GF-D8 (cell line): ENCODE data around the gene LCNL1.

Experiments
- DNase-seq: peaks from one replicate; lab custom pipeline; 2025; lab: John Stamatoyannopoulos, UW

LCNL1 gene

DNA sequence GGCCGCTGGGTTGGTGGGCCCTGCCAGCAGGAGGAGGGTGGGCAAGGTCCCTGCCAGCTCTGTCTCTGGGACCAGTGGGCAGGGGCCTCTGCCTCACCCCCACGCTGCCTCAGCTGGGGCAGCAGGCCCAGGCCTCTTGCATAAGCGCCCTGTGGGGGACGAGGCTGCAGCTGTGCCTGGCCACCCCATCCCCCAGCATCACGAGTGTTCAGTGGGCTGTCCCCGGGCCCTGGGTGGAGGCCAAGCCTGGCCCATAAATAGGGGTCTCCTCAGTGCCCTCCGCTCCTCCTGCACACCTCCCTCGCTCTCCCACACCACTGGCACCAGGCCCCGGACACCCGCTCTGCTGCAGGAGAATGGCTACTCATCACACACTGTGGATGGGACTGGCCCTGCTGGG, 5.6 kb upstream of the LCNL1 start, which contains the start of gene PTGDS:
TSS of gene PTGDS (plus strand) at position 282 of the 400 bp plus-strand sequence. CDS start at position 357, 75 bp downstream.
- DNase-seq: no peak

DNA sequence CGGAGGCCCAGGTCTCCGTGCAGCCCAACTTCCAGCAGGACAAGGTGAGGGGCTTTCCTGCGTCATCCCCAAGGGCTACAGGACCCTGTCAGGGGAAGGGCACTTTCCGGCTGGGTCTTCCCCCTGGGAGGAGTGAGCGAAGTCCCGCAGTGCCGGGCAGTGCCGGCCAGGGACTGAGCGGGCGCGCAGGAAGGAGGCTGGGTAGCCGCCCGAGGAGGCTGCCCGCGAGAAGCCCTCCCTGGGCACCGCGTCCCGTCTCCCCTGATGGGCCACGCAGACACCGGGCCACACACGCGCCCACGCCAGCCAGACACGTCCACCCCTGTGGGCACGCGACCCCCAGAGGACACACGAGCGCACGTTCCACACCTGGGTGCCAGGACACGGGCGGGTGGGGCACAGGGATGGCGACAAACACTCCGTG, 5.1 kb upstream of the LCNL1 start:
- DNase-seq: no peak

DNA sequence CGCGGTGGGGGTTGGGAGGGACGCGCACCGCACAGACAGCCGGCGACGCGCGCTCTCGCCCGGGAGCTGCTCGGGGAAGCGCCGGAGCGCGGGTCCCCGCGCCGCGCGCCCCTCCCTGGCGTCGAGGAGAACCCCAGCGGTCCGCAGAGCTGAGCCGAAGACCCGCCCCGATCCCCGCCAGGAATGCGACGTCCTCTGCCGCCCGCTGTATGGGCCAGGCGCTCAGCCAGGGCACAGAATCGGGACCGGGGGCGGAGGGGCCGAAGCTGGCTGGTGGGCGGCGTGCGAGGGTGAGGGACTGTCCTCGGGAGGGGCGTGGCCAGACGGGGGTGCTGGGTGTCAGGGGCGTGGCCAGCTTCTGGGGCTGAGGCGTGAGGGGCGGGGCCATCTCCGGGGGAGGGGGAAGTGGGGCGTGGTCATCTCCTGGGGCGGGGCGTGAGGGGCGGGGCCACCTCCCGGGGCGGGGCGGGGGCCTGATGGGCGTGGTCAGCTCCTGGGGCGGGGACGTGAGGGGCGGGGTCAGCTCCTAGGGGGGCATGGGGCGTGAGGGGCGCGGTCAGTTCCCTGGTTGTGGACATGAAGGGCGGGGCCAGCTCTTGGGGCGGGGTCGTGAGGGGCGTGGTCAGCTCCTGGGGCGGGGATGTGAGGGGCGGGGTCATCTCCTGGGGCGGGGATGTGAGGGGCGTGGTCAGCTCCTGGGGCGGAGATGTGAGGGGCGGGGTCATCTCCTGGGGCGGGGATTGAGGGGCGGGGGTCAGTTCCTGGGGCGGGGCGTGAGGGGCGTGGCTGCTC, 4.5 kb upstream of the LCNL1 start:
- no peak for DNase-seq

DNA sequence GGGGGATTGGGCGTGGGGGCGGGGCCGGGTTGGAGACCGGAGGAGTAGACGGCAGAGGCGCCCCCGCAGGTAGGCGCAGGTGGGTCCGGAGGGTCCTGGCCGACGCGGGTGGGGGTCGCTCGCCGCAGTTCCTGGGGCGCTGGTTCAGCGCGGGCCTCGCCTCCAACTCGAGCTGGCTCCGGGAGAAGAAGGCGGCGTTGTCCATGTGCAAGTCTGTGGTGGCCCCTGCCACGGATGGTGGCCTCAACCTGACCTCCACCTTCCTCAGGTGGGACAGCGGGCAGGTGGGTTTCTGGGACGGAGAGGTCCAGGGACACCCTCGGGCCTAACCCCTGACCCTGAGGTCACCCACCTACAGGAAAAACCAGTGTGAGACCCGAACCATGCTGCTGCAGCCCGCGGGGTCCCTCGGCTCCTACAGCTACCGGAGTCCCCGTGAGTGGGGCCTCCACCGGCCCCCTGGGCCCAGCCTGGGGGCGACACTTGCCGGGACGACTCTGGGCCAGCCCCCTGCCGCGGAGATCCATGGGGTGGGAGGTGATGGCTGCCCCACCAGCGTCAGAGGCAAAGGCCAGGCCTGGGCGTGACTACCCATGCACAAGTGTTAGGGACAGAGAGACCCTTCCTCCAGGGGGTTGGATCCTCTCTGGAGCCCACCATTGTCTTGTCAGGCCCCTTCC, 3.8 kb upstream of the LCNL1 start:
- no peak for DNase-seq

- DNase-seq: no peak
Observed at GRCh38 chr9:136979769-136980587, 2.8 kb upstream of the LCNL1 start.

DNA sequence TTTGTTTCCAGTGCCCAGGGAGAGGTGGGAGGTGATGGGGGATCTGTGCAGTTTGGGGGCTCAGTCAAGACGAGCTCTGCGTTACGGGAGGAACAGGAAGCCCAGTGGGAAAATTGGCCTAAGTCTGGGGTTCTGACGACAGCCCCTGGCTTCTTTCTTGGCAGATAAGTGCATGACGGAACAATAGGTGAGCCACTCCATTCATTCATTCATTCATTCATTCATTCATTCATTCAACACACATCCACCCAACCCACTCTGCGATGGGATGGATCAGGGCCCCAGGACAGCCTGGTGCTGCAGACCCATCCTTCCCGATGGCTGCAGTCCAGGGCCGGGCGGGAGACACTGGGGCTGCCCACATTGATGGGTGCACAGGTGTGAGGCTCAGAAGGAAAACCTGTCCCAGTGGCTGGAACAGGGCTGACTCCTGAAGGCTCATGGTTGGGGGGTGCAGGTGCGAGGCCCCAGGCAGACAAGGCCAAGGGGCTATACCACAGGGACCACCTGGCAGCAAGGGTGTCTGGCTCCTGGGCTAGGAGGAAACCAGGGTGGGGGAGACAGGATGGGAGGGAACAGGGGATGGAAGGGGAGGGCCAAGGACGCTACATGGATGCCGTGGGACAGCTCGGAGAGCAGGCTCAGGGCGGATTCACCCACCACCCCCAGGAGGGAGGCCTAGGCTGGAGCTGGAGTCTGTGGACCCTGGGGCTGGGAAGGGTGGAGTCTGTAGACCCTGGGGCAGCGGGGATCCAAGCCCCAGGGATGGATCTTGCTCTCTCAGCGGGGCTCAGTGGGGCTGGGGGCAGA, 1.9 kb upstream of the LCNL1 start:
- no peak for DNase-seq

DNA sequence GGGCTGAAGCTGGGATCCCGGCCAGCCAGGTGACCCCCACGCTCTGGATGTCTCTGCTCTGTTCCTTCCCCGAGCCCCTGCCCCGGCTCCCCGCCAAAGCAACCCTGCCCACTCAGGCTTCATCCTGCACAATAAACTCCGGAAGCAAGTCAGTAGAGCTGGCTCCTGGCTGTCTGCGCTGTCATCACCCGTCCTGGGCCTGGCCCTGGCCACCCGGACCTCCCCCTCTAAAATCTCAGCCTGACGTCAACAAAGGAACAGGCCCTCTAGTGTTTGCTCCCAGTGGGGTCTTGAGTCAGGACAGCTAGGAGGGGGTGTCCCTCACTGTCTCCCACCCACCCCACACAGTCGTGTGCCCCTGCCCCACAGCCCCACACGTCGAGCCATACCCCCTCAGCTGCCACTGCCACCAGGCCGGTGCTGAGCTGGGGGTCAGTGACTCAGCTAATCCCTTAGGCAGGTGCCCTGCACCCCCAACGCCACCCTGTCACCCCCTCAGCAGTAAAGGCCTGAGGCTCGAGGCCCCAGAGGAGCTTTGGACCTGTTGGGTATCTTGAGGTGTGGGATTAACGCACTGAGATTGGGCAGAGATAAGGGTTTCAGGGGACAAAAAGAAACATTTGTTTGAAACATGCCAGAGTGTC, 1.1 kb upstream of the LCNL1 start:
- no peak for DNase-seq

GRCh38 chr9:136983167-136983566, 374 bp downstream of the LCNL1 start:
- no peak for DNase-seq

- no peak for DNase-seq
Observed at GRCh38 chr9:136983656-136984314, 992 bp downstream of the LCNL1 start.

- DNase-seq: no peak
Observed at GRCh38 chr9:136984464-136985026, 1.8 kb downstream of the LCNL1 start.

DNA sequence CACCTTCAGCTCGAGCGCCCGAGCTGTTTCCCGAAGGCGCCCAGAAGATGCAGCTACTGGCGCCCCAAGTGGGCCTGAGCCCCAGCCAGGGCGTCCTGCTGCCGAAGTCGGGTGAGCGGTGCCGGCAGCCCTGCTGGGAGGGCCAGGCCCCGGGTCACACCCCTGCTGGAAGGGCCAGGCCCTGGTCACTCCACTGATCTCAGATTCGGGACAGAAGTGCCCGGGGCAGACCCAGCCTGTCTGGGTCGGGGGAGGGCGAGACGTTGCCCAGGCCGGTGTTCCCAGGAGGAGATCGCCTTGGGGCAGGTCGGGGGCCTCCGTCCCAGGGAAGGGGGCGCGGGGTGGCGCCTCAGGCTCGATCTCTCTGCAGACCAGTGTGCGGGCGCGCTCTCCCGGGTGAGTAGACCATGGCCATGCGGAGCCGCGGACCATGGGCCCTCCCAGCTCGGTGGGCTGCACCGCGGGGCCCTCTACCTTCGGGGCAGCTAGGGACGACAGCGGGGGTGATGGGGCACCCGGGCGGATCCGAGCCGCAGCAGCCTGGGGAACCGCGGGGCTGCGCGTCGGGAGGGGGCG, 2.3 kb downstream of the LCNL1 start:
- DNase-seq: no peak

DNA sequence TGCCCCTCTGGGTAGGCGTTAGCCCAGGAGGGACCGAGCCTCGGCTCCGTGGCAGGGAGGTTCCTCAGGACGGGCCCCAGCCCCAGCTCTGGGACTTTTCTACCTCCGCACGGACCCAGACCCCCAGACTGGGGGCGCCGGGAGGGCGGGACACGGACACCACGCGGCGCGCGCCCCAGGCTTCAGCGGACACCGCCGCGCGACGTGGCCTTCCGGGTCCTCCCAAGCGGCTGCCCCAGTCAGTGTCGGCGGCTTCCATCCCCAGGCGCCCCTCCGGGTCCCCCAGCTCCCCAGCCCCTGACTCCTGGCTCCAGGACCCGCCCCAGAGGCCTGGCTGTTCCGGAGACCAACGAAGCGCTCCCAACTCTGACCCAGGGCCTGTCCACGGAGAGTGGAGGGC, 3.1 kb downstream of the LCNL1 start:
- DNase-seq: no peak

DNA sequence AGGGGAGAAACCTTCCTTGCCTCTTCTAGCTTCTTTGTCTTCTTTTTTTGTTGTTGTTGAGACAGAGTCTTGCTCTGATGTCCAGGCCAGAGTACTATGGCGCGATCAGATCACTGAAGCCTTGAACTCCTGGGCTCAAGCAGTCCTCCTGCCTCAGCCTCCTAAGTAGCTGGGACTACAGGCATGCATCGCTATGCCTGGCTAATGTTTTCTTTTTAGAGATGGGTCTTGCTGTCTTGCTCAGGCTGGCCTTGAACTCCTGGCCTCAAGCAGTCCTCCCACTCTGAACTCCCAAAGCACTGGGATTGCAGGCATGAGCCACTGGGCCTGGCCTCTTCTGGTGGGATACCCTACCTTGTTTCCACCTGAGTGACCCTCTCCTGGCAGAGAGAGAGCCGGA, 6.1 kb downstream of the LCNL1 start:
- DNase-seq: no peak

DNA sequence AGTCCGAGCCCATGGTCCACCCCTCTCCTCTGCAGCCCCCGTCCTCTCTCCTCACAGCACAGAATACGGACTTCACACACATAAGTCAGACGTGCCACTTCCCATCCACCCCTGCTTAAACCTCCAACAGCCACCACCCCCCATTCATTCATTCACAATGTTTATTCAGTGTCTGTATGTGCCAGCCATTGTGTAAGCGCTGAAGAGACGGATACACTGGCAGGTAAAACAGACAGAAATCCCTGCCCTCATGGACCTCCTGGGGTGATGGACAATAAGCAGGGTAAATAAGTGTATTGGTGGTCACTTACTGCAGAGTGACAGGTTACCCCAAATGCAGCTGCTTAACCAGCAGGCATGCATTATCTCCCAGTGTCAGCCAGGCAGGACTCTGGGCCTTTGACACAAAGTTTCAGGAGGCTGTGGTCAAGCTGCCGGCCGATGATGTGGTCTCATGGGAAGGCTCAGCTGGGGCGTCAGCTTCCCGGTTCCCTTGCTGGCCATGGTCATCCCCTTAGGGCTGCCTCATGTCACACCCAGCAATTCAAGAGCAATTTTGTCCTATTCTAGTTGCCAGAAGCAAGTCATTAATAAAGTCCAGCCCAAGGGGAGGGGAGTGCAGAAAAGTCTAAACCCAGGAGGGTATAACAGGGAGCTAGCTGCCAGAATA, 7.6 kb downstream of the LCNL1 start:
- DNase-seq: no peak

GRCh38 chr9:136991993-136992818, 9.4 kb downstream of the LCNL1 start, which contains the start of gene PAXX:
PAXX (plus strand) TSS chr9:136992422; CDS start chr9:136992444, 22 bp downstream.
- DNase-seq: peak; percentile 51

GRCh38 chr9:136992819-136993369, 10.1 kb downstream of the LCNL1 start:
- DNase-seq: no peak

DNA sequence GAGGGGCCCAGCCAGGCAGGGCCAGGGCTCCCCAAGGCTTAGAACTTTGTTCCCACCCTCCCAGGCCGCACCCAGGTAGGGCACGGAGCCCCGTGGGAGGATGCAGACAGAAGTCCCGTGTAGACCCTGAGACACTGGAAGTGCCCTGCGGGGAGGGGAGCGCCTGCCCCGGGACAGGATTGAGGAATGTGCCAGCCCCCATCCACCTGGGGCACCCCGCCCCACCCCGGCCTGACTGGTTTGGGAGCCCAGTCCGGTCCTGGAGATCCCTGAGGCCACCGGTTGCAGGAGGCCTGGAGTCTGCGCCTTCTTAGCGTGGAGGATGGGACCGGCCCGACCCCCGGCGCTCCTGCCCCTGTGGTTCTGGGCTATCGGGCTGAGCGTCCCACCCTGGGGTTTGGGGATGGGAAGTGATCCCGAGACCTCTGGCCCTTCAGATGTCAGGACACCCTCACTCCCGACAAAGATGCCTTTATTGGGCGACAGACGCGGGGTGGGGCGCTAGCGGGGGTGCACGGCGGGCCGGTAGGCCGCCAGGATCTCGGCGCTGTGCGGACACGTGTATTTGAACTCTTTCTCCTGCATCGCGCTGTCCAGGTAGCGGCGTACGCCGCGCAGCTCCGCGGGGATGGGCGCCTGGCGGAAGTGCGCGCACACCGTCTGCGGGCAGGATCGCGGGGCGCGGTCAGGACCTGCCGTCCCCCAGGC, 11.5 kb downstream of the LCNL1 start:
- no peak for DNase-seq

GRCh38 chr9:136994888-136995230, 12.1 kb downstream of the LCNL1 start:
- no peak for DNase-seq
